HG02943 (cell line): ENCODE results near the gene SMAD4.

Experiments used
- ATAC-seq: cut with Tn5 transposase; IDR thresholded peaks from one replicate; pipeline ENCODE4 v1.9.1; 2021; ENCODE audit warnings: mild to moderate bottlenecking, low read depth, moderate library complexity; ENCODE audit not compliant: unreplicated experiment

SMAD4 gene

GRCh38 chr18:51020536-51020935 lies 9.5 kb upstream of the SMAD4 start:
- no peak for ATAC-seq

DNA sequence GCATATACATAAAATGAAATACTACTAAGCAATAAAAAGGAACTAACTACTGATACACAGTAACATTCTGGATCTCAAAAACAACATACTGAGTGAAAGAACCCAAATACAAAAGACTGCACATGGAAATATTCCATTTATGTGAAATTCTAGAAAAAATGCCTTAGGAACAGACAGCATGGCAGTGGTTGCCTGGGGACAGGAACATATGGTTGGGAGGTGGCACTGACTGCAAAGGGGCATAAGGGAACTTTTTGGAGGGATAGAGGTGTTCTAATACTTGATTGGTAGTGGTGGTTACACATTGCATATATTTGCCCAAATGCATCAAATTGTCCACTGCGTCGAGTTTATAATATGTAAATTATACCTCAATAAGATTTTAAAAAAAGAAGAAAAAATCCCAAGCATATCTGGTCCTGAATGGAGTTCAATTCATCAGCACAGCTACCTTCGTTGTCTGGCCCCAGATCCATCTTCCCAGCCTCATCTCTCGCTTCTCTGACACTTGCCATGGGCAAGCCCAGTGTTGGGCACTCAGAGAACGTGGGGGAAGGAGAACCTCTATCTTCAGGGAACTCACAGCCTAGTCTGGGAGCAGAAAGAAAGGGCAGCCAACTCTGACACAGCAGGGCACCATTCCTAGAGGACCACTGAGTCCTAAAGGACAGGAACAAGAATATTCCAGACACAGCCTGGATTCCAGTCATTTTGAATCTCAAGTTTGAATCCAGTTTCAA lies 8.6 kb upstream of the SMAD4 start:
- no peak for ATAC-seq

GRCh38 chr18:51025512-51025911 lies 4.5 kb upstream of the SMAD4 start:
- ATAC-seq, result no peak

DNA sequence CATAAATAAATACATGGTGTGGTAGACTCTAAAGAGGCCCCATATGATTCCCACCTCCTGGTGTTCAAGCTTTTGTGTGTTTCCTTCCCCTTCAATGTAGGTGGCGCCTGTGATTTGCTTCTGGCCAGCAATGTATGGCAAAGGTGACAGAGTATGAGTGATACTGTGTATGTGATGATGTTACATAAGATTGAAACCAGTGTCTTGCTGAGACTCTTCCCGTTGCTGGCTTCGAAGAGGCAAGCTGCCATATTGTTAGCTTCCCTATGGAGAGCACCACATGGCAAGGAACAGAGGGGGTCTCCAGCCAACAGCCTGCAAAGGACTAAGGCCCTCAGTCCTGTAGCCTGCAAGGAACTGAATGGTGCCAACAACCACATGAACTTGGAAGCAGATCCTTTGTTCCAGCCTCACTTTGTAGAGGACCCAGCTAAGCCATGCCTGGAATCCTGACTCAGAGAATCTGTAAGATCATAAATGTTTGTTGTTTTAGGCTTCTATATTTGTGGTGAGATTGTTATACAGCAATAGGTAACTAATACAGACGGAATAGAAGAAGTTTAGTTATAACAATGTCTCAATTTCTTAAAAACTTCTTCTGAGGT lies 1.7 kb upstream of the SMAD4 start:
- ATAC-seq, result no peak

- ATAC-seq, result peak; percentile 23
These were observed 677 bp upstream of the SMAD4 start for GRCh38 chr18:51029378-51029693.

DNA sequence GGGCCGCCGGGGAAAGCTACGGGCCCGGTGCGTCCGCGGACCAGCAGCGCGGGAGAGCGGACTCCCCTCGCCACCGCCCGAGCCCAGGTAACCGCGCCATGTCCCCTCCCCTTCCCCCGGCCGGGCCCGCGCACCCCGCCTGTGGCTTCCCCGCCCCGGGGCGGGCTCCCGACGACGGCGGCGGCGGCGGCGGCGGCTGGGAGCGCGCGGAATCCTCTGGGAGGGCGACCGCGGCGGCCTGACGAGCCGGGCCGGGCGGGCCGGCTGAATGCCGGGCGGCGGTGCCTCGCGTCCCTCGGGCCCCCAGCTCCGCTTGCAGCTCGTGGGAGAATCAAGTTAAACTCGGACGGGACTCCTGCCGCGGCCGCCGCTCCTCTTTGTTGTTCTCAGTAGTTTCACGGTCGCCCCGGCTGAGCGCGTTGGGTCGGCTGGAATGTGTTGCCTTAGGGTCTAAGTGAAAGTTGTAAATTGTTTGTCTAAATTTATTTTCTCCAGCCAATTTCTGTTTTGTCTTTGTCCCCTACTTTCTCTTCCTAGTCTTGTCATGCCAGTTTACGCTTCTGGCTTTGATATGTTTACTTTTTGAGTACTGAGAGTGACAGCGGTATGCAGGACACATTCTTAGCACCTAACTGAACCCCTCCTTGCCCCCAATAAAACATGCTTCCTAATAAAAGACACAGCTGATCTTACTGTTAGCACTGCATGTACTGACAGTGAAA lies 685 bp downstream of the SMAD4 start:
- ATAC-seq, result peak; percentile 53

DNA sequence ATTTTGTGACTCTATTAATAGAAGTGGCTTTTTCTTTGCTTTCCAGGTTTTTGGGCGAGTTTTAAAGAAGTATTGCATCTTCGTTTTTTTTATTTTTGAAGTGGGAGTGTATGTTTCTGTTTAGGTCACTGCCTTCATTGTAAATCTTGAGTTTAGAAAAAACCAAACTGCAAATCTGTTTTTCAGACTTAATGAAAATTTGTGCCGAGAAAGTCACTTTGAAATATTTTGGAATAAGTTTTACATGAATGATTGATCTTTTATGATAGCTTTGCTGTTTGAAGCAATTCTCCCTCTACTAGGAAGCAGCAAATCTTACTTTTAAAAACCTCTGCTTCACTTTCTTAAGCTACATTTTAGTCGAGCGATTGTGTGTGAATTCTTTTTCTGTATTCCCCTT lies 2.2 kb downstream of the SMAD4 start:
- no peak for ATAC-seq

GRCh38 chr18:51037230-51037629 lies 7.2 kb downstream of the SMAD4 start:
- no peak for ATAC-seq

GRCh38 chr18:51038110-51038509 lies 8.1 kb downstream of the SMAD4 start:
- ATAC-seq, result no peak

- ATAC-seq, result no peak
These were observed 9.4 kb downstream of the SMAD4 start for GRCh38 chr18:51039138-51040112.

GRCh38 chr18:51041677-51042352 lies 11.8 kb downstream of the SMAD4 start:
- no peak for ATAC-seq

DNA sequence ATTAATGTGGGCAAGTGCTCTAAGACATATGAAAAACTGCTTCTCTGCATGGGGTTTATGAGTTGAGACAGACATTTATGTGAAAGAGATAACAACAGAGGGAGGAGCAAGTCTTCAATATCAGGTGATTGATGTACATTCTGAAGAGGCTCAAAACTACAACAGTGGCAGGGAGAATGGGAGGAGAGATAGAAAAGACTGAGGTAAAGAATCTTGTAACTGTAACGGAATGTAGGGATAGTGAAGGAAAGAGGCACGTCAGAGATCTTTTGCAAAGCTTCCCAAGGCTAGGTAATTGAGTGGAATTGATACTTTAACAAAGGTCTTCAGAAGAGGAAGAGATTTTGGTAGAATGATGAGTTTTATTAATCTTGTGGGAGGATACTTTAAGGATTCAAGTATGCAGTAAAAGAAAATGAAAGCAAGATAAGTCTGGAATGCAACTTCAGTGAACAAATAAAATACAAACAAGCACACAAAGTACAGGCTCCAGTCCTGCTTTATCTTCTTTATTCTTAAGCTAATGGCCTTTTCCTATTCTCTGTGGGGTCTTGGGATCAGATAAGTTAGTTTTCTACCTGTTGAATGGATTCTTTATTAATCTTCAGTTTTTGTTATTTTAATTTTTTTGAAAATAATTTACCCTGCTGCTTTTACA lies 15.0 kb downstream of the SMAD4 start:
- ATAC-seq, result no peak

DNA sequence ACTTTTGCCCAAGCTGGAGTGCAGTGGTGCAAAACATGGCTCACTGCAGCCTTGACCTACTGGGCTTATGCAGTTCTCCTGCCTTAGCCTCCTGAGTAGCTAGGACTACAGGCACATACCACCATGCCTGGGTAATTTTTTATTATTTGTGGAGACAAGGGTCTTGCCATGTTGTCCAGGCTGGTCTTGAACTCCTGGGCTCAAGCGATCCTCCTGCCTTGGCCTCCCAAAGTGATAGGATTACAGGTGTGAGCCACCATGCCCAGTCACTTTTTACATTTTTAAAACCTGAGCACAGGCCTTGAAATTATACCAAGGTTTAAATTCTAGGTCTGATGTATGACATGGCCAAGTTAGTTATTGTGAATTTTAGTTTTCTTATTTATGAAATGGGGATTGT lies 18.2 kb downstream of the SMAD4 start:
- no peak for ATAC-seq

DNA sequence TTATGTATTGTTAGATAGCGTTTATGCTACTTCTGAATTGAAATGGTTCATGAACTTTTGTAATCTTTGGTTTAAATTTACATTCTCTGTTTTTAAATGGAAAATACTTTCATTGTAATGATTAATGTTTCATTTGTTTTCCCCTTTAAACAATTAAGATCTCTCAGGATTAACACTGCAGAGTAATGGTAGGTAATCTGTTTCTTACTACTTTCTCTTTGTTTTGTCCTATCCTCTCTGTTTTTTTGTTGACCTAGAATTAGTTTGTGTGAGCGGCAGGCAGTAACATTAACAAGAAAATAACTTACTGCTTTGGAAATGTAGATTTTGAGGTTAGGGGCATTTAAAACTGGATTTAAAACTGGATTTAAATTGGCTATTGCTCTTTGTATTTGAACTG lies 19.1 kb downstream of the SMAD4 start:
- no peak for ATAC-seq

- peak; percentile 78 for ATAC-seq
These were observed 21.2 kb downstream of the SMAD4 start for GRCh38 chr18:51051105-51051712.

DNA sequence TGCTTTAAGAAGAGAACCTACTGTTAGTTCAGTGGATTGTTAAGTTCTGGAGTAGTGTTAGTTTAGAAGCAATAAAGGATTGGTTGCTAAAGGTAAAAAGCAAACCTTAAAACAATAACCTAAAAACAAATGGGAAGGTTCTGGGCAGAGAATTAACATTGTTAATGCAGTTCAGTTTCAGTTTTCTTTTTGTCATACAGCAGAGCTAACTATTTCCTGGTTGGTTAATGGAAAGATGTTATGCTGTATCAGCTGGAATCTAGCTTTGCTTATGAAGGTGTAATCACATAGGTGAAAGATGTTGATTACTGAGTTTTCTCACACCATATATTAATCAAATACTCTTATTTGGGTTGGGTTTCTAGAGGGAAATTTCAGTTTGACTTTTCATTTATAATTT lies 23.8 kb downstream of the SMAD4 start:
- no peak for ATAC-seq

DNA sequence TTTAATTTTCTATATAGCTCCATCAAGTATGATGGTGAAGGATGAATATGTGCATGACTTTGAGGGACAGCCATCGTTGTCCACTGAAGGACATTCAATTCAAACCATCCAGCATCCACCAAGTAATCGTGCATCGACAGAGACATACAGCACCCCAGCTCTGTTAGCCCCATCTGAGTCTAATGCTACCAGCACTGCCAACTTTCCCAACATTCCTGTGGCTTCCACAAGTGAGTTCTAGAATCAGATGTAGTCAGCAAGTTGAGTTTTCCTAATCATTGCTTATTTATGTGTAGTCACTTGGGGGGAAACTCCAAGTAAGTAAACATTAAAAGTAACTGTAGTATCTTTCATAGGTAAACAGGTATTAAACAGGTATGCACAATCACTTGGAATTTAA lies 24.8 kb downstream of the SMAD4 start:
- no peak for ATAC-seq

- no peak for ATAC-seq
These were observed 30.0 kb downstream of the SMAD4 start for GRCh38 chr18:51059969-51060368.

GRCh38 chr18:51064256-51064655 lies 34.2 kb downstream of the SMAD4 start:
- ATAC-seq, result no peak
